Progenitor cell of endocrine pancreas (in vitro differentiated cells): ENCODE data around the gene NDUFS3. TPM values are rescaled to one million over a fixed set of nuclear protein-coding genes. Genes with fewer than 3 reads are reported as not detected.

Experiments used
- DNase-seq: peaks from one replicate; pipeline ENCODE4 v3.0.0; 2021; ENCODE audit warnings: low spot score; ENCODE audit not compliant: unreplicated experiment
- H3K27ac Mint-ChIP-seq: 2 replicates; pipeline ENCODE4 v1.8.0; 2021; ENCODE audit warnings: mild to moderate bottlenecking, moderate library complexity, mixed read lengths
- H3K27me3 Mint-ChIP-seq: 2 replicates; pipeline ENCODE4 v1.8.0; 2021; ENCODE audit warnings: mixed read lengths
- H3K36me3 Mint-ChIP-seq: 2 replicates; pipeline ENCODE4 v1.8.0; 2022; ENCODE audit warnings: mixed read lengths; ENCODE audit not compliant: insufficient read depth
- H3K4me1 Mint-ChIP-seq: 2 replicates; pipeline ENCODE4 v1.8.0; 2021; ENCODE audit warnings: low read depth, mixed read lengths
- H3K4me3 Mint-ChIP-seq: 2 replicates; pipeline ENCODE4 v1.8.0; 2021; ENCODE audit warnings: low read depth, mild to moderate bottlenecking, moderate library complexity, mixed read lengths
- H3K9me3 Mint-ChIP-seq: 2 replicates; pipeline ENCODE4 v1.8.0; 2021; ENCODE audit warnings: low read depth, mixed read lengths
- CTCF ChIP-seq: fragments of 200-600 bp; sonication (generic); IDR thresholded peaks from one replicate; pipeline ENCODE4 v1.5.0; 2021; ENCODE audit warnings: antibody characterized with exemption, mild to moderate bottlenecking; ENCODE audit not compliant: unreplicated experiment
- total RNA-seq: library from RNA; stranded (reverse); gene quantifications from 2 replicates; pipeline ENCODE4 v1.2.1, GENCODE V29; 2021

Gene NDUFS3
- total RNA-seq, 1 donor from 2014 or later: 102 TPM

GRCh38 chr11:47589584-47589976, 10.7 kb downstream of the NDUFS3 start:
- TF ChIP-seq CTCF: no peak
- Mint-ChIP-seq H3K4me1 (peaks cover 8% of the 10 kb centered on the region), H3K36me3 (no peaks in the 10 kb centered on the region), H3K4me3 (no peak overlapping the region), H3K27me3 (peaks cover 26% of the 10 kb centered on the region), H3K27ac (no peak overlapping the region), H3K9me3 (no peaks in the 10 kb centered on the region)
- no peak for DNase-seq

- no peak for DNase-seq
Measured at GRCh38 chr11:47589977-47590861, 11.3 kb downstream of the NDUFS3 start.

GRCh38 chr11:47591764-47592163, 12.9 kb downstream of the NDUFS3 start:
- H3K36me3 Mint-ChIP-seq: no peaks in the 10 kb centered on the region
- no peak overlapping the region for H3K27ac Mint-ChIP-seq
- H3K4me1 Mint-ChIP-seq: peaks cover 8% of the 10 kb centered on the region
- no peak for TF ChIP-seq CTCF
- no peak overlapping the region for H3K4me3 Mint-ChIP-seq
- H3K27me3 Mint-ChIP-seq: peaks cover 40% of the 10 kb centered on the region
- DNase-seq: no peak
- no peaks in the 10 kb centered on the region for H3K9me3 Mint-ChIP-seq

More at GRCh38 chr11:47589977-47590861, 11.3 kb downstream of the NDUFS3 start:
- no peaks in the 10 kb centered on the region for H3K36me3 Mint-ChIP-seq
- H3K4me3 Mint-ChIP-seq: no peak overlapping the region
- no peak overlapping the region for H3K27ac Mint-ChIP-seq
- peaks cover 32% of the 10 kb centered on the region for H3K27me3 Mint-ChIP-seq
- peaks cover 8% of the 10 kb centered on the region for H3K4me1 Mint-ChIP-seq
- no peaks in the 10 kb centered on the region for H3K9me3 Mint-ChIP-seq
- TF ChIP-seq CTCF: no peak

- H3K27me3 Mint-ChIP-seq: peaks cover 40% of the 10 kb centered on the region
- no peak overlapping the region for H3K4me3 Mint-ChIP-seq
- no peak for DNase-seq
- no peaks in the 10 kb centered on the region for H3K36me3 Mint-ChIP-seq
- TF ChIP-seq CTCF: no peak
- peaks cover 8% of the 10 kb centered on the region for H3K4me1 Mint-ChIP-seq
- no peaks in the 10 kb centered on the region for H3K9me3 Mint-ChIP-seq
- H3K27ac Mint-ChIP-seq: no peak overlapping the region
Measured at GRCh38 chr11:47592251-47592650, 13.4 kb downstream of the NDUFS3 start.

GRCh38 chr11:47592970-47593369, 14.1 kb downstream of the NDUFS3 start:
- Mint-ChIP-seq H3K27me3 (peaks cover 40% of the 10 kb centered on the region), H3K9me3 (no peaks in the 10 kb centered on the region), H3K36me3 (no peaks in the 10 kb centered on the region), H3K4me3 (peak overlapping the region; percentile 66), H3K4me1 (peaks cover 8% of the 10 kb centered on the region), H3K27ac (no peak overlapping the region)
- TF ChIP-seq CTCF: no peak
- DNase-seq: no peak
